H1 (cell line): Measurements from ENCODE around the gene C18orf63. TPM values are rescaled to one million over a fixed set of nuclear protein-coding genes. Genes with fewer than 3 reads are reported as not detected.

Experiments used
- BCL11A ChIP-seq, 2 experiments: IDR thresholded peaks; one replicate each; pipeline ENCODE4 v1.6.1; 2011; ENCODE audit warnings: low read depth in 2 of 2, low read length in 2 of 2, mild to moderate bottlenecking in 2 of 2
- CHD1 ChIP-seq: IDR thresholded peaks from 2 replicates; pipeline ENCODE4 v1.6.1; 2012; ENCODE audit warnings: low read depth, low read length, improper control_type of control experiment
- CREB1 ChIP-seq: IDR thresholded peaks from 2 replicates; pipeline ENCODE4 v1.6.1; 2012; ENCODE audit warnings: inconsistent platforms
- SIN3A ChIP-seq, 2 experiments: IDR thresholded peaks in 1 of 2; conservative IDR thresholded peaks in 1 of 2; 2 replicates each; pipeline ENCODE4 v1.6.1; 2011 to 2012; ENCODE audit warnings: low read length in 2 of 2, improper control_type of control experiment in 1 of 2, low read depth in 1 of 2, mild to moderate bottlenecking in 1 of 2
- SIX5 ChIP-seq: IDR thresholded peaks from 2 replicates; pipeline ENCODE4 v1.6.1; 2011; ENCODE audit warnings: mild to moderate bottlenecking, low read depth, low read length
- TAF1 ChIP-seq: IDR thresholded peaks from 2 replicates; pipeline ENCODE4 v1.6.1; 2011; ENCODE audit warnings: mild to moderate bottlenecking, low read depth, low read length
- polyA plus RNA-seq, 7 experiments: library from polyadenylated mRNA; depleted of rRNA in 3 of 7; stranded (reverse) in 5 of 7; unstranded in 2 of 7; fragments of >200 nt in 5 of 7; fragments of 200-250 nt in 2 of 7; gene quantifications; 1 replicate in 5 of 7; 2 replicates in 1 of 7; 4 replicates in 1 of 7; pipeline versions ENCODE4 v1.2.1 to v1.2.3, GENCODE V29; 2011 to 2013; ENCODE audit warnings: missing spikeins in 2 of 7, mixed read lengths in 2 of 7
- total RNA-seq: library from RNA; stranded (reverse); fragmentation: NEBNext Ultra II Directional; extraction: Animal tissue kit (Norgen Biotek cat#: 25700); gene quantifications from 2 replicates; pipeline ENCODE4 v1.2.1, GENCODE V29; 2021
- TF ChIP-seq, protein P1 (sequence below): IDR thresholded peaks from 2 replicates; pipeline ENCODE4 v1.6.1; 2012; ENCODE audit warnings: low read length, inconsistent platforms

The C18orf63 gene
- total and polyA plus RNA-seq, 2 of the 8 experiments (the other 6 are each of a cell fraction or from before 2014, with no cell fraction given): not detected

DNA sequence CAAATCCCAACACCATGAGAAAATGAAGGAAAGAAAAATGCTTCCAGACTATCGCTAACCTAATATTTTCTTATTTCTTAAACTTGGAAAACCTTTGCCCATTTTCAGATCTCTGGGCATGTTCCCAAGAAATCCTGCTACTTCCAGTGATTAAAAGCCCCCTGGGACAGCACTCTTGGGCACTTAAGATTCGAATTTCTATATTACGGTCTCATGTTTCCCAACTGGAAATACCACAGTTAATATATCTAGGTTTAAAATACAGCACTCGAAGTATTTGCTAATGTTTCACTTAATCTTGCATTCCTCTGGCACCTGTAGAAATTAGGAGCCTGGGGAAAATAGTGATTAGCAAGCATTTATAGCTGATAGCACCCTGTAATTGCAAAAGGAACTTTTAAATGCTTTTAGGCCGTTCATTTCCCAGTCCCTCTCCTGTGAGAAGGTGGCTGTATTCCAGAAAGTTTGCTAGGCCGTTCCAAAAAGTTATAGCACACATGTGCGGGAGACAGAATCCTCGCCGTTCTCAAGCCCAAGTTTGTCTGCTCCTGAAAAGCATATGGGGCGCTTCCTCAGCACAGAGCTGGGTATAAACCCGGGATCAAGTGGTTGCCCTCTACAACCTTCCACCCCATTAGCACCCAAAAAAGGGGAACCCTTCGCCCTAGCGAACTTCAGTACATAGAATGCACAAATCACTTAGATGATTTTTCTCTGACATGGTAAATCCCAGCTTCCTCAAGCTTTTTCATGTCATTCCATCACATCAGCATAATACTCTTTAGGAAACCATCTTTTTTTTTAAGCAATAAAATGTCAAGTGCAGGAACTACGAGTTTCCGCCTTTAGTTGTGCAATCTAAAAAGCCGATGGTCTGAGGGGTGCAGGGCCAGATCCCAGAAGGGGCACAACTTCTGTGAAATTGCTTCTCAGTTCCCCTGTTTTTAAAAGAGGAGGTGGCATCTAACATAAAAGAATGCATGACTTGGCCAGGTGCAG is 80.8 kb downstream of the C18orf63 start (continued):
- no peak for TF ChIP-seq SIX5
- TF ChIP-seq BCL11A (IDR thresholded peaks at IDR 0.05; ENCODE audit: low read depth in 2 of 2, low read length in 2 of 2): no peak
- TF ChIP-seq TAF1: no peak
- TF ChIP-seq CREB1: no peak
- TF ChIP-seq CHD1: no peak
- TF ChIP-seq, protein P1, sequence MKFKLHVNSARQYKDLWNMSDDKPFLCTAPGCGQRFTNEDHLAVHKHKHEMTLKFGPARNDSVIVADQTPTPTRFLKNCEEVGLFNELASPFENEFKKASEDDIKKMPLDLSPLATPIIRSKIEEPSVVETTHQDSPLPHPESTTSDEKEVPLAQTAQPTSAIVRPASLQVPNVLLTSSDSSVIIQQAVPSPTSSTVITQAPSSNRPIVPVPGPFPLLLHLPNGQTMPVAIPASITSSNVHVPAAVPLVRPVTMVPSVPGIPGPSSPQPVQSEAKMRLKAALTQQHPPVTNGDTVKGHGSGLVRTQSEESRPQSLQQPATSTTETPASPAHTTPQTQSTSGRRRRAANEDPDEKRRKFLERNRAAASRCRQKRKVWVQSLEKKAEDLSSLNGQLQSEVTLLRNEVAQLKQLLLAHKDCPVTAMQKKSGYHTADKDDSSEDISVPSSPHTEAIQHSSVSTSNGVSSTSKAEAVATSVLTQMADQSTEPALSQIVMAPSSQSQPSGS: no peak
- TF ChIP-seq SIN3A (conservative IDR thresholded peaks at IDR 0.05 in 1 of 2, IDR thresholded peaks at IDR 0.05 in 1 of 2; ENCODE audit: low read depth in 1 of 2, low read length in 2 of 2): no peak
